ENCODE data around the gene GFY. TPM values are rescaled to one million over a fixed set of nuclear protein-coding genes. Genes with fewer than 3 reads are reported as not detected.

GFY gene
- total and polyA plus RNA-seq, 2 experiments from 2014 or later = 1.2 TPM; not detected in 1

- Histone ChIP-seq H3K4me1 (ENCODE audit: insufficient read depth) (peaks cover 37% of the 10 kb centered on the region), H3F3A (replicated peaks; ENCODE audit: low read depth) (peaks cover 26% of the 10 kb centered on the region), H3K36me3 (ENCODE audit: insufficient read depth) (no peaks in the 10 kb centered on the region), H3K27ac (ENCODE audit: low read depth) (no peak overlapping the region), H3K27me3 (ENCODE audit: insufficient read depth) (peaks cover 54% of the 10 kb centered on the region), H3K79me2 (replicated peaks; ENCODE audit: insufficient read depth) (no peaks in the 10 kb centered on the region), H2AFZ (no peak overlapping the region), H3K9me2 (ENCODE audit: insufficient read depth) (no peaks in the 10 kb centered on the region), H4K20me1 (replicated peaks; ENCODE audit: insufficient read depth) (peaks cover 4% of the 10 kb centered on the region; the same call in 1 of the 2 replicates), H3K4me3 (0 out of 2 replicates have a peak overlapping the region, but pooled peaks have one; percentile 31), H3K4me2 (peak overlapping the region; percentile 34)
- TF ChIP-seq POLR2AphosphoS5 (IDR thresholded peaks at IDR 0.05; ENCODE audit: low read depth) (no peak), ETS1 (IDR thresholded peaks at IDR 0.05) (no peak), CREB1 (CRISPR knock-in tag; IDR thresholded peaks at IDR 0.05; ENCODE audit: low read depth) (no peak), ZNF114 (CRISPR knock-in tag; IDR thresholded peaks at IDR 0.05) (no peak)
- TF ChIP-seq, protein P1, sequence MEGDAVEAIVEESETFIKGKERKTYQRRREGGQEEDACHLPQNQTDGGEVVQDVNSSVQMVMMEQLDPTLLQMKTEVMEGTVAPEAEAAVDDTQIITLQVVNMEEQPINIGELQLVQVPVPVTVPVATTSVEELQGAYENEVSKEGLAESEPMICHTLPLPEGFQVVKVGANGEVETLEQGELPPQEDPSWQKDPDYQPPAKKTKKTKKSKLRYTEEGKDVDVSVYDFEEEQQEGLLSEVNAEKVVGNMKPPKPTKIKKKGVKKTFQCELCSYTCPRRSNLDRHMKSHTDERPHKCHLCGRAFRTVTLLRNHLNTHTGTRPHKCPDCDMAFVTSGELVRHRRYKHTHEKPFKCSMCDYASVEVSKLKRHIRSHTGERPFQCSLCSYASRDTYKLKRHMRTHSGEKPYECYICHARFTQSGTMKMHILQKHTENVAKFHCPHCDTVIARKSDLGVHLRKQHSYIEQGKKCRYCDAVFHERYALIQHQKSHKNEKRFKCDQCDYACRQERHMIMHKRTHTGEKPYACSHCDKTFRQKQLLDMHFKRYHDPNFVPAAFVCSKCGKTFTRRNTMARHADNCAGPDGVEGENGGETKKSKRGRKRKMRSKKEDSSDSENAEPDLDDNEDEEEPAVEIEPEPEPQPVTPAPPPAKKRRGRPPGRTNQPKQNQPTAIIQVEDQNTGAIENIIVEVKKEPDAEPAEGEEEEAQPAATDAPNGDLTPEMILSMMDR (conservative IDR thresholded peaks at IDR 0.05; ENCODE audit: low read depth in 2 of 2) = no peak
- H3K4me1 Mint-ChIP-seq = peaks cover 63% of the 10 kb centered on the region
- peaks cover 3% of the 10 kb centered on the region for H3K9me3 Mint-ChIP-seq
- peak overlapping the region; percentile 24; the same call in 1 of the 3 replicates for H3K4me3 Mint-ChIP-seq
- ATAC-seq (no peak), DNase-seq (ENCODE audit: low spot score) (no peak)
- no peak overlapping the region for H3K27ac Mint-ChIP-seq
- no peaks in the 10 kb centered on the region; the same call in 2 of the 3 replicates for H3K36me3 Mint-ChIP-seq (ENCODE audit: low read depth)
- peaks cover 66% of the 10 kb centered on the region for H3K27me3 Mint-ChIP-seq (ENCODE audit: insufficient read depth, low read depth, poor library complexity)
Measured at GRCh38 chr19:49421878-49422202, 3.3 kb upstream of the GFY start.

DNA sequence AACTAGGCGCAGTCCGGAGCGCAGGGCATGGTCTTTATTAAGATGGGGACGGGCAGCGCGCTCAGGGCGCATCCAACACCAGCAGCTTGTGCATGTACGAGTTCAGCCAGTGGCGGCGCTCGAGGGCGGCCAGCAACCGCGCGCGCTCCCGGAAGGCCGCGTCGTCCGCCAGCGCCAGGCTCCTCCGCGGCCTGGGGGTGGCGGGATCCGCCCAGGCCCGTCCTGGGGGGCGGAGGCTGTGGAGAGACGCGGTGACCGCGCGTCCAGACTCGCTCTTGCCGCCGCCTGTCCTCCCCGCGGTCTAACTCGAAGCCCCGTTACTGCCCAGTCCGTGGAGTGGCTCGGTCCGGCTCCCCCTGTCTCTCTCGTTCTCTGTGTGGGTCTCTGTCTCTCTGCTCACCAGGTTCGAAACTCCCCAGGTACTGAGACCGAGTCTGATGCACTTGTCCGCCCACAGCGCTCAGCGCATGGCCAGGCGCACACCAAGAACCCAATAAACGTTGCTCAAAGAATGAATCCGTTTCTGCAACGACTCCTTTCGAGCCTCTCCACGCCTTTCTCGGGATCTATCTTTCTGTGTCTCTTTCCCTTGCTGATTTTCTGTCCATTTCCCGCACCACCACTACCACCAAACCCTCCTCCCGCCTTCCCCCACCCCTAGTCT lies 2.6 kb upstream of the GFY start:
- Histone ChIP-seq H3K36me3 (ENCODE audit: insufficient read depth) (no peaks in the 10 kb centered on the region), H3K9me2 (ENCODE audit: insufficient read depth) (no peaks in the 10 kb centered on the region), H3K4me1 (ENCODE audit: insufficient read depth) (peaks cover 43% of the 10 kb centered on the region), H3K79me2 (replicated peaks; ENCODE audit: insufficient read depth) (no peaks in the 10 kb centered on the region), H3K4me3 (peak overlapping the region; percentile 61), H3F3A (replicated peaks; ENCODE audit: low read depth) (peaks cover 29% of the 10 kb centered on the region), H3K27me3 (ENCODE audit: insufficient read depth) (peaks cover 61% of the 10 kb centered on the region), H3K4me2 (peak overlapping the region; percentile 84), H3K27ac (ENCODE audit: low read depth) (no peak overlapping the region), H4K20me1 (replicated peaks; ENCODE audit: insufficient read depth) (peaks cover 4% of the 10 kb centered on the region; the same call in 1 of the 2 replicates), H2AFZ (peak overlapping the region; percentile 96)
- Mint-ChIP-seq H3K27me3 (ENCODE audit: insufficient read depth, low read depth, poor library complexity) (peaks cover 67% of the 10 kb centered on the region), H3K27ac (no peak overlapping the region), H3K9me3 (peaks cover 3% of the 10 kb centered on the region), H3K4me1 (peaks cover 61% of the 10 kb centered on the region), H3K36me3 (ENCODE audit: low read depth) (no peaks in the 10 kb centered on the region; the same call in 2 of the 3 replicates), H3K4me3 (peak overlapping the region; percentile 70)
- peak; percentile 86 for DNase-seq (ENCODE audit: low spot score)
- peak; percentile 51 for ATAC-seq
- TF ChIP-seq ETS1 (IDR thresholded peaks at IDR 0.05) (no peak), POLR2AphosphoS5 (IDR thresholded peaks at IDR 0.05; ENCODE audit: low read depth) (no peak; the same call in 1 of the 2 replicates), EZH2phosphoT487 (IDR thresholded peaks at IDR 0.05; ENCODE audit: unreplicated experiment) (no peak)
- TF ChIP-seq, protein P2, sequence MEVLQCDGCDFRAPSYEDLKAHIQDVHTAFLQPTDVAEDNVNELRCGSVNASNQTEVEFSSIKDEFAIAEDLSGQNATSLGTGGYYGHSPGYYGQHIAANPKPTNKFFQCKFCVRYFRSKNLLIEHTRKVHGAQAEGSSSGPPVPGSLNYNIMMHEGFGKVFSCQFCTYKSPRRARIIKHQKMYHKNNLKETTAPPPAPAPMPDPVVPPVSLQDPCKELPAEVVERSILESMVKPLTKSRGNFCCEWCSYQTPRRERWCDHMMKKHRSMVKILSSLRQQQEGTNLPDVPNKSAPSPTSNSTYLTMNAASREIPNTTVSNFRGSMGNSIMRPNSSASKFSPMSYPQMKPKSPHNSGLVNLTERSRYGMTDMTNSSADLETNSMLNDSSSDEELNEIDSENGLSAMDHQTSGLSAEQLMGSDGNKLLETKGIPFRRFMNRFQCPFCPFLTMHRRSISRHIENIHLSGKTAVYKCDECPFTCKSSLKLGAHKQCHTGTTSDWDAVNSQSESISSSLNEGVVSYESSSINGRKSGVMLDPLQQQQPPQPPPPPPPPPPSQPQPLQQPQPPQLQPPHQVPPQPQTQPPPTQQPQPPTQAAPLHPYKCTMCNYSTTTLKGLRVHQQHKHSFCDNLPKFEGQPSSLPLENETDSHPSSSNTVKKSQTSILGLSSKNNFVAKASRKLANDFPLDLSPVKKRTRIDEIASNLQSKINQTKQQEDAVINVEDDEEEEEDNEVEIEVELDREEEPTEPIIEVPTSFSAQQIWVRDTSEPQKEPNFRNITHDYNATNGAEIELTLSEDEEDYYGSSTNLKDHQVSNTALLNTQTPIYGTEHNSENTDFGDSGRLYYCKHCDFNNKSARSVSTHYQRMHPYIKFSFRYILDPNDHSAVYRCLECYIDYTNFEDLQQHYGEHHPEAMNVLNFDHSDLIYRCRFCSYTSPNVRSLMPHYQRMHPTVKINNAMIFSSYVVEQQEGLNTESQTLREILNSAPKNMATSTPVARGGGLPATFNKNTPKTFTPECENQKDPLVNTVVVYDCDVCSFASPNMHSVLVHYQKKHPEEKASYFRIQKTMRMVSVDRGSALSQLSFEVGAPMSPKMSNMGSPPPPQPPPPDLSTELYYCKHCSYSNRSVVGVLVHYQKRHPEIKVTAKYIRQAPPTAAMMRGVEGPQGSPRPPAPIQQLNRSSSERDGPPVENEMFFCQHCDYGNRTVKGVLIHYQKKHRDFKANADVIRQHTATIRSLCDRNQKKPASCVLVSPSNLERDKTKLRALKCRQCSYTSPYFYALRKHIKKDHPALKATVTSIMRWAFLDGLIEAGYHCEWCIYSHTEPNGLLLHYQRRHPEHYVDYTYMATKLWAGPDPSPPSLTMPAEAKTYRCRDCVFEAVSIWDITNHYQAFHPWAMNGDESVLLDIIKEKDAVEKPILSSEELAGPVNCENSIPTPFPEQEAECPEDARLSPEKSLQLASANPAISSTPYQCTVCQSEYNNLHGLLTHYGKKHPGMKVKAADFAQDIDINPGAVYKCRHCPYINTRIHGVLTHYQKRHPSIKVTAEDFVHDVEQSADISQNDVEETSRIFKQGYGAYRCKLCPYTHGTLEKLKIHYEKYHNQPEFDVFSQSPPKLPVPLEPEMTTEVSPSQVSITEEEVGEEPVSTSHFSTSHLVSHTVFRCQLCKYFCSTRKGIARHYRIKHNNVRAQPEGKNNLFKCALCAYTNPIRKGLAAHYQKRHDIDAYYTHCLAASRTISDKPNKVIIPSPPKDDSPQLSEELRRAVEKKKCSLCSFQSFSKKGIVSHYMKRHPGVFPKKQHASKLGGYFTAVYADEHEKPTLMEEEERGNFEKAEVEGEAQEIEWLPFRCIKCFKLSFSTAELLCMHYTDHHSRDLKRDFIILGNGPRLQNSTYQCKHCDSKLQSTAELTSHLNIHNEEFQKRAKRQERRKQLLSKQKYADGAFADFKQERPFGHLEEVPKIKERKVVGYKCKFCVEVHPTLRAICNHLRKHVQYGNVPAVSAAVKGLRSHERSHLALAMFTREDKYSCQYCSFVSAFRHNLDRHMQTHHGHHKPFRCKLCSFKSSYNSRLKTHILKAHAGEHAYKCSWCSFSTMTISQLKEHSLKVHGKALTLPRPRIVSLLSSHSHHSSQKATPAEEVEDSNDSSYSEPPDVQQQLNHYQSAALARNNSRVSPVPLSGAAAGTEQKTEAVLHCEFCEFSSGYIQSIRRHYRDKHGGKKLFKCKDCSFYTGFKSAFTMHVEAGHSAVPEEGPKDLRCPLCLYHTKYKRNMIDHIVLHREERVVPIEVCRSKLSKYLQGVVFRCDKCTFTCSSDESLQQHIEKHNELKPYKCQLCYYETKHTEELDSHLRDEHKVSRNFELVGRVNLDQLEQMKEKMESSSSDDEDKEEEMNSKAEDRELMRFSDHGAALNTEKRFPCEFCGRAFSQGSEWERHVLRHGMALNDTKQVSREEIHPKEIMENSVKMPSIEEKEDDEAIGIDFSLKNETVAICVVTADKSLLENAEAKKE (CRISPR knock-in tag; IDR thresholded peaks at IDR 0.05) = no peak
